Stimulated activated CD8-positive, alpha-beta memory T cell treated with anti-CD3 and anti-CD28 coated beads, Interleukin-4, amount 100 ng/mL, for 48 hours (primary cell): ENCODE data around the gene C2CD2.

ENCODE experiments used
- DNase-seq: peaks from one replicate; pipeline ENCODE4 v3.0.0-alpha.2; 2020

The C2CD2 gene

DNA sequence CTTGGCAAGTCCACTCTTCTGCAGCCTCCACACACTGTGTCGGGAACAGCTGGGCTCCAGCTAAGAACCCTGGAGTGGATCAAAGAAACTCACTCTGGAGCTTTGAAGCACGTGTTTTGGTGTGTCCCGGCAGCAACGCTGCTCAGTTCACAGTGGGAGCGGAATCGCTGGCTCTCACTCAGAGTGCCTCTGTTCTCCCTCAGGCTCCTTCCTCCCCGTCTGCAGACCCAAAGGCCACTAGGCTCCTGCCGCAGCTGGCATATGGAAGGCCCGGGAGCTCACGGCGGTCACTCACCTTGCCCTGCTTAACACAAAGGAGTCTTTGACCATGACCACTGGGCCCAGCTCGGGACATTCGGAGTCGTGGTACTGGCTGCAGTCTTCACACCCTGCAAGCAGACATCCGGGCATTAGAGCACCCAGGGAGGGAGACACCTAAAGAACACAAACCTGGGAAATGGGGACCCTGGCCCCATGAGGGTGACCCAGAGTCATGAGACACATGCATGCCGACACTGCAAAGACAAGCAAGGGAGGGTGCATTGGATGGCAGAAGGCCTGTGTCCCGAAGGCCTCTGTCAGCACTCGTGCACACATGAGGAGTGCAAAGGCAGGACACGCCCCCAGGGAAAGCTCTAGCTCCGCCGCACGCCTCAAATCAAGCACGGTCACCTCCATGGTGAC lies 94.4 kb downstream of the C2CD2 start:
- DNase-seq: no peak

DNA sequence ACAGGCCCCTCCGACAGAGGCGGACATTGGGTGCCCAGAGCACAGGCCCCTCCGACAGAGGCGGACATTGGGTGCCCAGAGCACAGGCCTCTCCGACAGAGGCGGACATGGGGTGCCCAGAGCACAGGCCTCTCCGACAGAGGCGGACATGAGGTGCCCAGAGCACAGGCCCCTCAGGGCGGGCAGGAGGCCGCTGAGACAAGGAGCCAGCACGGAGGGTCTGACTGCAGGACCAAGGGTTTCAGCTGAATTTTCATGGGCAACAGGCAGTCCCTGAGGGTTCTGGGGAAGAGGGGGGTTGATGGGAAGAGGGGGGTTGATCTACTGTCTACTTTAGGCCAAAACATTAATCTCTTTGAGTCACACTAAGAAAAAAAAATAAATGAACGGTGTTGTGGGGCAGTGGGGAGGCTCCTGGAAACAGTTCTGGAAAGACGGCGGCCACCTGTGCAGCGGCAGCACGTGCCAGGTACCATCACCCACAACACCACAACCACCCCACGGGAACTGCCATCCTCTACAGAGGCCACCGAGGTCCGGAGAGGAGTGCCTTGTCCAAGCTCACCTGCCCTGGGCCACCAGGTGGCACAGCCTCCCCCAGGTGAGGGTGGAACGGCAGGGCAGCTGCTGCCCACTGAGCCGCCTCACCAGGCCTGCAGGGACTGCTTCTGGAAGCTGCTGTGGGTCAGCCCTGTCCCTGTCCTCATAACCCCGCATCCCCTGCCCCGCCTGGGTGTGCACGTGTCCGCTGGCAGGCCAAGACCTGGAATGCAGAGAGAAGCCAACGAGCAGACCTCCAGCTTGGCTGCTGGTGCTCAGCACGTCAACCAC lies 95.1 kb downstream of the C2CD2 start:
- DNase-seq: no peak

DNA sequence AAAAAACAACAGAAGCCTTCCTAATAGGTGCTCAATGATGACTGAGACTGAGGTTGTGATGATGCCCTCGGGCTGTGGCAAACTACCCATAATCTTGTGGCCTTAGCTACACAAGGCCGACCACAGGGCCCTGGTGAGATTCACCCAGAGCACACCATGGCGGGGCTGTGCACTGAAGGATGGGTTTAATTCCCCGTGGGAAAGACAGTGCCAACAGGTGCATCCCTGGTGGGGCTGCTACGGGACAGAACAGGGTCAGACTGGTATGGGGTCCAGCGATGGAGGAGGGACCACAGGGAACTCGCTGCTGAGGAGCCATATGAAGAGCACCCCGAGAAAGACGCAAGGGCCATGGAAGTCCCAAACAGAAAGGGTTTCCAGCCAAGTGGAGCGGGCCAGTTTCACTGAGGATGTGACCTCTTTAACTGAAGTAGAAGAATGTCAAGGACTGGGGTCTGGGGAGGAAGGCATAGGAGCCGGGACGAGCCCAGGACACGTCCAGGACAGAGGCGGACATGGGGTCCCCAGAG lies 96.0 kb downstream of the C2CD2 start:
- no peak for DNase-seq

DNA sequence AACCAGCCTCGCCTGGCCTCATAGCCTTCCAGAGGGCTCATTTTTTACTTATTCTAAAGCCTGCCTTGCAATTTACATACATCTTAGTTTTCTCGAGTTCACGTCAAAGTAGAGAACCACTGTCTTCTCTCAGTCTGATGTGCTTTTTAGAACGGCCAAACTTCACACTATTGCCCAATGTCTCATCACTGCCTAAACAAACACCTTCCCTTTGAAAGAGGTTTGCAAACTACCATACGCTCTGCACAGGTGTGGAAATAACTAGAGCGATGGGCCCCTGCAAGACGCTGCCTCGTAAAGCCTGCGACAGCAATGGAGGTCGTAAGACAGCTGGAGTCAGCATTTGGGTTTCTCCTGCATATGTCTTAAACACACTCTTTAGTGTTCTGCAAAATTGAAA lies 97.2 kb downstream of the C2CD2 start:
- no peak for DNase-seq

DNA sequence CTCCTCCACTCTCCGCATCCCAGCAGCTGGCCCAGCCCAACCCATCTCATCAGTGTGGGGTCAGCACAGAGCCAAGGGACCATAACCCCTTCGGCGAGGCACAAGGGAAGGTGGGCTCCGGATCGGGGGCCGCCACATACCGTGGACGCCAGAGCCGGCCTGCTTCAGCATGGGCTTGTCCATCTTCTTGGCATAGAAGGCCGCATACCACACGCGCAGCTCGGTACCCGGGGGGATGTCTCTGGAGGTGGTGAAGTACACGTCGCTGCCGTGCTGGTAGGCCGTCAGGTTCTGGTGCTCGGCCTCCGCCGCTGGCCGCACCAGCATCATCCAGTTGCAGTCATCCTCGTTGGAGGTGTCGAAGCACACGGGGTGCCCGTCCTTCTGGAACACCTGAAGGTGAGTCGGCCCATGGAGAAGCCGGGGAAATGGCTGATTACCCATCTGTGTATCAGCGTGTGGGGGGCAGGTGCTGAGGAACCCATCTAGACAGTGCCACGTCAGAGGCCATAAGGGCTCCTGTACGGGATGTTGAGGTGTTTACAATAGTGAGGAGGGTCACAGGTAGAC lies 99.3 kb downstream of the C2CD2 start:
- DNase-seq: no peak

DNA sequence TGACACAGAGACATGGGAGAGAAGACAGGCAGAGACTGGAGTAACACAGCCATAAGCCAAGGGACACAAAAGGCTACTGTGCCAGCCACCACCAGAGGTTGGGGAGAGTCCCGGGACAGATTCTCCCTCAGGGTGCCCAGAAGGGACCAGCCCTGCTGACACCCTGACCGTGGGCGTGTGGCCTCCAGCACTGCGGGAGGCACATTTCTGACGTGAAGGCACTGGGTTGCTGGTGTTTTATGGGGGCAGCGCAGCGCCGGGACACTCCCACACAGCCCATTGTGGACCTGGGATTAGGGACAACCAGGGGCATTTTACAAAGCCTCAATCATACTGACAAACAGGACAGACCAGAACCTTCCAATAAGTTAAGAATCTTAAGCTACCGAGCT lies 100.9 kb downstream of the C2CD2 start:
- no peak for DNase-seq

DNA sequence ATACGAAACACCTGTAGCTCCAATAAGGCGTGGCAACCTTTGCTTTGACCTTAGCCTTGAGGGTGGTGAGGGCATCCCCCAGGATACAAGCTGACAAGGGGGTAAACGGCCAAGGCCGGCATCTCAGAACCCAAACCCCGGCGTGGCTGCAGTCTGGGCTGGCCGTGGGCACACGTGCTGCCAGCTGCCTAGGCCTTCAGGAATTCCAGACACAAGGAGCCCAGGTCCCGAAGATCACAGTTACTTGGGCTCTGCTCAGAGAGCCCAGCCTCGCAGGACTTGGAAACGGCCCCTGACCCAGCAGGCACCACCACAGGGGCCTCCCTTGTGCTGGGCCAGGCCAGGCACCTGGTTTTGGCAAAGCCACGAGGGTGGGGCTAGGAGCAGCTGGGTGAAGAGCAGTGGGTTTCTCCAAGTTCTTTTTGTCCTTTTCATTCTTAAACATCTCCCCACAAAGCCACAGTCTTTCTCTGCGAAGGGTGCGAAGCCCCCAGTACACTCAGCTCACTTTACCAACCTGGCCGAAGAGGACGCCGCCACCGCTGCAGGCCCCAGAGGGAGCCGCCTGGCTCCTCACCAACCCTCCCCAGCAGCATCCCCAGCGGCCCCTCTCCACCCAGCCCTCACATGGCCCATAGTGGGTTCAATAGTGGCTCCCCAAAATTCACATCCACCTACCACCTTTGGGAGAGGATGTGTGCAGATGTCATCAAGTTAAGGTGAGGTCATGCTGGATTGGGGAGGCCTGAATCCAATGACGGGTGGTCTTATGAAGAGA lies 101.5 kb downstream of the C2CD2 start:
- no peak for DNase-seq

DNA sequence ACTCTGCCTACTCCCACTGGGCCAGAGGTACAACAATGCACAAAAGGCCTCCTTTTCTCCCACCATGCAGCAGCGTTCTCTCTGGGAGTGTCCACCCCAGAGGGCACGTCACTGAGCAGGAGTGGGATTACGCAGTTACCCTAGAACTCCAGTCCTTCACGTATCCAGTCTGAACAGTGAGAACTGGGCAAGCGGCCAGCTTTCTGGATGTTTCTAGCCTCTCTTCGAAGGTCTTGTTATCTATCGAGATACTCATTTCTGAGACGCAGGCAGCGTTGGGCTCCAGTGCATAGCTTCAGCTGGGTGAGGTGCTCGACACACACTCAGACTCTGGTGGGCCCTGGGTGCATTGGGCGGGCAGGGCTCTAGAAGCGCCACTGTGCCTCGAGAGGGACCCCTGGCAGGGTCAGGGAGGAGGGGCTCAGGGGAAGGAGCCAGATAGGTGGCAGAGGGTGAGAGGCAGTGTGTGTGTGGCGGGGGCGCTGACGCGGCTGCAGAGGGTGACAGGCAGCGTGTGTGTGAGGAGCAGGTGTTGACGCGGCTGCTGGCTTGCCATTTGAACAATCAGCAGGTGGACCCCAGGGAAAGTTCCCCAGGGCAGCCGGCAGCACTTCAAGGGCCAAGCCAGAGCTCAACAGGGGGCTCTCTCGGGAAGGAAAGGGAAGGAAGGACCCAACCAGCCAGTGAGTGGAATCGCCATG lies 102.6 kb downstream of the C2CD2 start:
- DNase-seq: no peak

DNA sequence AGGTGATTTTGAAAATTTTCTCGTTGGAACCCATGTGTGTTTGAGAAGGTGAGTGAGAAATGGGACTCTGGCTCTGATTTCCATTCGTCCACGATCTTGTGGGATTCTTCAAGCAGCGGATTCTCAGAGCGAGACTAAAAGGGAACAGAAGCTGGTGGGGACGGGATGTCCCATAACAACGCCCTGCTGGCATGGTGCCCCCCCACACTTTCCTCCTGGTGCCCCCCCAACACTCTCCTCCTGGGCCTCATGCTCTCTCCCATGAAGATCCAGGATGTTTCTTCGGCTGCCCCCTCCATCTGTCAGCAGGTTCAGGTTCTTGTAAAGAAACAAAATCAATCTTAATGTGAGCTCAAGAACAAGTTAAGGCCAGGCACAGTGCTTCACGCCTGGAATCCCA lies 103.7 kb downstream of the C2CD2 start:
- DNase-seq: no peak

DNA sequence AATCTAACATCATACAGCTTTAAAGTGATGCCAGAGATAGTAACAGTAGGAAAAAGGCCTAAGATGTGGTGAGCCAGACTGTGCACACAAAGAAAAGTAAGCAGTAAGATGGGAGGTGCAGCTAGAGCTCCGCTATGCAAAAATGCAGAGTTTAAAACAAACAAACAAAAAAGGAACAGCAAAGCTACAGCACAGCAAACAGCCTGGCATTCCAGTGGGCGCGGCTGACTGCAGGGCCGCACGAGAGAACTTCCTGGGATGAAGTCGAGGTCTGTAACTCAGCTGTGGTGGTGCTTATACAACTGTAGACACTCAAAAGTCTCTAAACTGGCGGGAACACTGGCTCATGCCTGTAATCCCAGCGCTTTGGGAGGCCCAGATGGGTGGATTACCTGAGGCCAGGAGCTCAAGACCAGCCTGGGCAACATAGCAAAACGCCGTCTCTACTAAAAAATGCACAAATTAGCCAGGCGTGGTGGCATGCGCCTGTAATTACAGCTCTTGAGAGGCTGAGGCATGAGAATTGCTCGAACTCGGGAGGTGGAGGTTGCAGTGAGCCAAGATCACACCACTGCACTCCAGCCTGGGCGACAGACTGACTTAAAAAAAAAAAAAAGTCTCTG lies 104.7 kb downstream of the C2CD2 start:
- DNase-seq: no peak

DNA sequence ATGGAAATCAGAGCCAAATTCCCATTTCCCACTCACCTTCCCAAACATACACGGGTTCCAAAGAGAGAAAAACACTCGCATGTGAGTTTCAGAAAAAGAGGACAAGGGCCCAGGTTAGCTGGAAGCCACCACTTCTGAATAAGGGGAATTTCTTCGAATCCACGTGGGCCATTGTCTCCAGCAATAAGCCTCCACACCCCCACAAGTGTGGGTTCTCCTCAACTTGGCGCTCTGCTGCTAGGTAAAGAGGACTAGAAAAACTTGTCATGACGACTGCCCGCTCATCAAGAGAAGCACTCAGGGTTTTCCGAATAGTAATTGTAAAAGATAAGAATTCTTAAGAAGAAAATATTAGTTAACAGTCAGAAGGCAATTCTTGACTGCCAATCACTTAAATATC lies 105.3 kb downstream of the C2CD2 start:
- DNase-seq: no peak

DNA sequence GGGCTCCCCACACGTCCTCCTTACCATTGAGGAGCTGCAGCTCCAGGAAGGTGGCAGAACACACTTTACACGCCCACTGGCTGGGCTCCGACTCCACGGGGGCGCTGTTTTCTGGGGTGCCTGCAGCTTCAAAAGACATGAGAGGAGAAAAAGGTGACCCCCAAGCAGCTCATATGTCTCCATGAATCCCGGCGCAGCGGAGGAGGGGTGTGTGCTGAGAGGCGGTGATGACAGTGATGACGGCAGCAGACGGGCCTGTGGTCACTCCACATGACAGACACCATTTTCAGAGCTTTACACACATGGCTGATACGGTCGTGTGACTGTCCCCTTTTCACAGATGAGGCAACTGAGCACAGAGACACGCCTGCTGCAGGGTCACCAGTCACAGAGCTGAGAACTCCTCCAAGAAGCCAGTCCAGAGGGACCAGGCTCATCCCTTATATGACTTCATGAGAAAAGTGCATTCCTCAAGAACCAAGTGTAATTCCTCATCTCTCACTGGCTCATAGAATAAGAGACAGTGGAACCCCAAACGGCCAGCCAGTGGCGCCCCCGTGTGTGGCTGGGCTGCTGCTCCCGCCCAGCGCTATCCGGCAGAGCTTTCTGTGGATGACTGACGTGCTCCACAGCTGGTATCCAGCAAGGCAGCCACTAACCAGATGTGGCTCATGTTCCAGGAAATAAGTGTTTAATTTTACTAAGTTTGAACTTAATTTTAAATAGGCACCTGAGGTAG lies 106.6 kb downstream of the C2CD2 start:
- DNase-seq: no peak

DNA sequence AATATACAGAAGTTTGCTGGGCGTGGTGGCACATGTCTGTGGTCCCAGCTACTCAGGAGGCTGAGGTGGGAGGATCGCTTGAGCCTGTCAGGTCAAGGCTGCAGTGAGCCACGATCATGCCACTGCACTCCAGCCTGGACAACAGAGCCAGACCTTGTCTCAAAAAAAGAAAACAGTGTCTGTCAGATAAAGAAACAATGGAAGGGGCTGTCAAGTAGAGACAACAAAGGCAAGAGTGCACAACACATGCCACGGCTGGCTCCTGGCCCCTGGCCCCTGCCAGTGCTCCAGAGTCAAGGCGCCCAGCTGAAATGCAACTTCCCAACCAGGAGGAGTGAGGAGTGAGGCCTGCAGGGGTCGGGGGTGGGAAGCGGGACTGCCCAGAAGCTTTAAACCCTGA lies 107.3 kb downstream of the C2CD2 start:
- no peak for DNase-seq

DNA sequence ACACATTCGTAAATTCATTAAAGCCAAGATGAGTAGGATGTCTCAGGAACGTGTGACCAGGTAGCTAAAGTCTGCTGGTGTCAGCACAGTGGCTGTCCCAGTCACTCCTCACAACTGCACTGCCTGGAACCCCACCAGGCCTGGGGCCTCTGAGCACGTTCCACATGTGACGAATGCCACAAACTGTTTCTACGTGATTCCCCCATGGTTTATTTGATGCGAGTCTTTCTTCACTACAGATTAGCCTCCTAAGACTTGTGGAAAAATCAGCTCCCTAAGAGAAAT lies 107.8 kb downstream of the C2CD2 start:
- DNase-seq: no peak

DNA sequence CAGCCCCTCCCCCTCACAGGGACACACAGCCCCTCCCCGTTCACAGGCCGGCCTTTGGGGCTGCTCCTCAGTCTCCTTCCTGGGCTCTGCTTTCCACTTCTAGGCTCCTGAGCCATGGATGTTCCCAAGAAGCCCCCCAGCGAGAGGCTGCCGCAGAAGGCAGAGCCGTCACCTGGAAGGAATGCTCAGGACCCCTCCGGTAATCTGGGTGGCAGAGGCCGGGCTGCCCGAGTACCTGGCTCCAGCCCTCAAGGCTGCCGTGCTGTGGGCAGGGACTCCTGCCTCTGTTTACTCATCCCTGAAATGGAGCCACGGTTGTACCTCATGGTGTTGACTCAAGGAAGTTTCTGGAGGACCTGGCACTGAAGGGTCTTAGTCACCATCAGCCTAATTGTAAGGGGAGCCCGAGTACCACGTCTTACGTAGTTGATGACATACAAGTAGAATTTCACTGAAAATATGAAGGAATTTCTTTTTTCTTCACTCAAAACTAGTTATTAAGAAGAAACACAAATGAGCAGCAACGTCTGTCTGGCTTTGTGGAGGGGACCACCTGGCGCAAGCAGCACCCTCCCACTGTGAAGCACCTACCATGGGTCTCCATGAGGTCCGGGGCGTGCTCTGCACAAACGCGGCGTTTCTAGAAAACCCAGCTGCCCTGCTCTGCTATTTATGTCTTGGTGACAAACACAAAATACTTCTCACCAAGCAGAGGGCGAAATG lies 108.3 kb downstream of the C2CD2 start:
- no peak for DNase-seq

DNA sequence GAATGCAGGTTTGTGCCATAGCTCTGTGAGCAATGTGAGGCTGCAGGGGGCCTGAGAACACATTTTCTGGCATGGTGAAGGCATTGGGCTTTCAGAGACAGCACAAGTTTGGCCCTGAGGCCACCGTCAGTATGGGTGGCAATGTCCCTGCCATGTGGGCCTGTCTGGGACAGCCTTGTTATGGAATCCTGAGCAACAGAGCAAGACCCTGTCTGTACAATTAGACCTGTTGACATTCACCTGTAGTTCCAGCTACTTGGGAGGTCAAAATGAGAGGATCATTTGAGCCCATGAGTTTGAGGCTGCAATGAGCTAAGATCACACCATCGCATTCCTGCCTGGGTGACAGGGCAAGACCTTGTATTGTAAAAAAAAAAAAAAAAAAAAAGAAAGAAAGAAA lies 110.2 kb downstream of the C2CD2 start:
- DNase-seq: no peak

DNA sequence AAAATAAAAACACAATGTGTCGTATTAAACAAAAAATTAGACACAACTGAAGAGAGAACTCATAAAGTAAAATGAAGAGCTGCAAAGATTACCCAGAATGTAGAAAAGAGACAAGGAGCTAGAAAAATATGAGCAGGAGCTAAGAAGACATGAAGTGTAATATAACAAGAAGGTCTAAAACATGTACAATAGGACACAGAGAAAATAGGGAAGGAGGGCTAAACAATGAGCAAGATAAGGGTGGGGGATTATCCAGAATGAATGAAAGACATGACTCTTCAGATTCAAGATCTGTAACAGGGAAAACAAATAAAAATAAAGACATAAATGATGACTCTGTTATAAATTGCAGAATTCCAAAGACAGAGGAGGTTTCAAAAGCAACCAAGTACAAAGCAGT lies 112.9 kb downstream of the C2CD2 start:
- no peak for DNase-seq

DNA sequence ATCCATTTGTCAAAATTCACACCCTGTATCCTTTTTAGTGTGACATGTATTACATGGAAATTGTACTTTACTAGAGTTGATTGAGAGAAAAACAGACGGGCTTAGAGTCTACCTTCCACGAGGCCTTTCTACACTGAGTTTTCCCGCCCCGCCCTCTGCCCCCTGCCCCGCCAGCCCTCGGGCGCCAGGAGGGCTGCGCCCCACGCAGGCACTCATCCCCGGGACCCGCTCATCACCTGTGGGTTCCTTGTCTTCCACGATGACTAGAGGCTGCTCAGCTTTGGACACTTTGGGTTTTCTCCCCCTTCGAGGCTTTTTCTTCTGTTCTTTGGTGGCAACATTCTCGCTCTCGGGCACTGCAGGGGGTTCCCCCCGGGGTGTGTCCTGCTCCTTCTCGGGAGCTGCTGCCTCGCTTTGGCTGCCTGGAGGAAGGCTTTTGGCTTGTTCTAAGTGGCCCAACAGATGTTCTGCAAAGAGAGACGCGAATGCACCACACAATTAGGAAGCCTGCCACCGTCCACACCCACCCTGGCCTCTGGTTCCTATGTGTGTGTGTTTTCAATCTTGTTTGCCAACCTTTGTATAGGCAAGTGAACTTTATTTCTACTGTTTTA lies 114.3 kb downstream of the C2CD2 start:
- DNase-seq: no peak

DNA sequence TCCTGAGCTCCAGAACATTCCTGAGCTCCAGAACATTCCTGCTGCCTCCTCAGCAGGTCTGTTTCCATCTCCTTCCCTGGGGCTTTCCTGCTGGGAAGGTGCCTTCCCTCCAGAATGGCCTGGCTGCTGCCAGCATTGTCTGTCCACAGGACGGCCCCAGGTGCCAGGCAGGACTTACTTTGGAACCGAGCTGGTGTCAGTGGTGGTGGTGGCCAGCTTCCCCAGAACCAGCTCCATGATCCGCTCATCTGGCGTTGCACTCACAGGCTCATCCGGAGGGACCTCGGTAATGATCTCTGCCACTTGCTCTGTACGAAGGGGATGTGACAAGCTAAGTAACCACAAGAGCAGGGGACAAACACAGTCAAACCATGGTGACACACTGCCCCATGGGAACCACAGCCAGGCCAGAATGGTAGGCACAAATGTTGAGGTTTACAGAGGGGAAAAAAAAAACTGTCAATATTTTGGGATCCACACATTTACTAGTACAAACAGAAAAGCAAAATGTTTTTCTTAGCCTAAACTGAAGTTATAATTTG lies 116.0 kb downstream of the C2CD2 start:
- no peak for DNase-seq
